Renal cortical epithelial cell (primary cell): ENCODE measurements around the gene TBXA2R. TPM values are rescaled to one million over a fixed set of nuclear protein-coding genes. Genes with fewer than 3 reads are reported as not detected.
"Not testable (repeated sequence)": the region's sequence is repeated elsewhere in the genome, so short reads cannot be mapped to it uniquely, and the experiment has no call there.

Source experiments
- DNase-seq: peaks from one replicate; pipeline ENCODE4 v3.0.0-alpha.2; 2011; ENCODE audit warnings: low read depth
- total RNA-seq: library from RNA; depleted of rRNA; stranded (reverse); fragments of >200 nt; gene quantifications from 2 replicates; pipeline ENCODE4 v1.2.3, GENCODE V29; 2014

The TBXA2R gene
- 0.50 TPM in 1 of 2 replicates, not detected in the other for total RNA-seq

DNA sequence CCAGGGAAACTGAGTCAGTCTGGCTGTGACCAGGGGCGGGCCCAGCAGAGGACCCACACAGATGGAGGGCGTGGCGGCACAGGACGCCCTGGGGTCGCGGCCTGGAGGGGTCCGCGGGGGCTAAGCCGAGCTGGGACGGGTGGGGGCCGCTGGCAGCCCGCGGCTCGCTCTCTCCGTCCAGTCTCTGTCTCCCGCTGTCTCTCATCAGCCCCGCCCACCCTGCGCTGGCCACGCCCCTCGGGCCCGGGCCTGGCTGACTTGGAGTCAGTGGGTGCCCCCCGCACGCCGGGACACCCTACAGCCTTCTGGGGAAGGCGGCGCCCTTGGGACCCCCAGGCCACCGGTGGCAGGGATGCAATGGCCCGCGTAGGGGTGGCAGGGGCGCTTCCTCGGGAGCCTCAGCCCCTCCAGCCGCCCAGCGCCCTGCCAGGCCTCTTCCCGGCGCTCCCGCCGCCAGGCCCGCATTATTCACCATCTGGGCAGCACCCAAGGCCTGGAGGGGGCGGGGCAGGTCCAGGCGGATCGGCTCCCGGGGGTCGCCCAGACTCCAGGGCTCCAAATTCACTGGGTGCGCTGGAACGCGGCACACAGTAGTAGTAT lies at the start of gene TBXA2R:
TBXA2R (minus strand) TSS at position 186 of the 600 bp plus-strand sequence. CDS start 6,241 bp downstream, outside the sequence.
- DNase-seq, result no peak

DNA sequence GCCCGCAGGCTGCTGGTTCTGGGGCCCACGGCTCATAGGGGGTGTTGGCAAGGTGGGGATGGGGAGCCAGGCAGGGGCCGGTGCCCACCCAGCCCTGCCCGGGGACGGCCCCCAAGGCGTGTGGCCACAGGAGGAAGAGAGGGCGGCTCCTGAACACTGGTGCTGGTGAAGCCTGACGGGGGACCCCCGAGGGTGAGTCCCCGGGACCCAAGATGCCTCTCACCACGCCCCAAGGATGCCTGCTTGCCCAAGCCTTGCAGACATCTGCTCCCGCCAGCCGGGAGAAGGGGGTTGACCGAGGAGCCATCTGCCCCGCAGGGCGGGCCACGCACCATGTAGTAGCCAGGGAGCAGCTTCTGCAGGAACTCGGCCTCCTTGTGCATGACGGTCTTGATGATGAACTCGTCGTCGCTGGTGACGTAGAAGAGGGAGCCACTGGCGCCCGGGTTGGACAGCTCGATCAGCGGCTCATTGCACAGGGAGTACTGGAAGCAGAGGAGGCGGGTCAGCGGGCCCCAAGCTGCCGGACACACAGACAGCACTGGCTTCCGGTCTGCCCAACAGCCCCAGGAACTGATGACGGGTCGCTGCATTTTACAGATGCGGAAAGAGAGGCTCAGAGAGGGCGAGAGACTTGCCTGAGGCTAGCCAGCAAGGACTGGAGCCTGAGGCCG lies 49.5 kb upstream of the TBXA2R start:
- no peak for DNase-seq

DNA sequence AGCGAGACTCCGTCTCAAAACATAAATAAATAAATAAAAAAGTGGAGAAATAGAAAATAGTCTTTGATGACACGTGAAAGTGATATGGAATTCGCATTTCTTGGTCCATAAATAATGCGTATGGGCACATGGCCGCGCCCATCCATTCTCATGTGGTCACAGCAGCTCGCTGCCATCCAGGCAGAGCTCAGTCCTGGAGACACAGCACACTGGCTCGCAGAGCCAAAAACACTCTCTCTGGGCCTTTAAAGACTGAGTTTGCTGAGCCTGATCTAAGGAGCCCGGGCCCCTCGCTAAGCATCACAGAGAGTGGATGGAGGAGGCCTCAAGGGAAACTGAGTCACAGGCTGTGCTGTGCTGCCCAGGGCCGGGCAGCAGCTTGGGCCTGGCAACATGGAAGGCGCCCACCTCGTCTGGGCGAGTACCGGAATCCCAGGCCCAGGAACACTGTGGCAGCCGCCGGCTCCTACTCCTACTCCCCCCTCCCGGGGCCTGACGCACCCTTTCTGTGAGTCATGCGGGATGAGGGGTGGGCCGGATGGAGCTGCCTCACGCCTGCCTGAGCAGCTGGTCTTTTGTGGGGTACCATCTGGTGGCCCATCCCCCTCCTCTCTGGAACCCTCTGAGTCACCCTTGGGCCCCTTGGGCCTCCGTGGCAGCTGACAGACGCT lies 48.9 kb upstream of the TBXA2R start:
- DNase-seq, result peak; percentile 11

DNA sequence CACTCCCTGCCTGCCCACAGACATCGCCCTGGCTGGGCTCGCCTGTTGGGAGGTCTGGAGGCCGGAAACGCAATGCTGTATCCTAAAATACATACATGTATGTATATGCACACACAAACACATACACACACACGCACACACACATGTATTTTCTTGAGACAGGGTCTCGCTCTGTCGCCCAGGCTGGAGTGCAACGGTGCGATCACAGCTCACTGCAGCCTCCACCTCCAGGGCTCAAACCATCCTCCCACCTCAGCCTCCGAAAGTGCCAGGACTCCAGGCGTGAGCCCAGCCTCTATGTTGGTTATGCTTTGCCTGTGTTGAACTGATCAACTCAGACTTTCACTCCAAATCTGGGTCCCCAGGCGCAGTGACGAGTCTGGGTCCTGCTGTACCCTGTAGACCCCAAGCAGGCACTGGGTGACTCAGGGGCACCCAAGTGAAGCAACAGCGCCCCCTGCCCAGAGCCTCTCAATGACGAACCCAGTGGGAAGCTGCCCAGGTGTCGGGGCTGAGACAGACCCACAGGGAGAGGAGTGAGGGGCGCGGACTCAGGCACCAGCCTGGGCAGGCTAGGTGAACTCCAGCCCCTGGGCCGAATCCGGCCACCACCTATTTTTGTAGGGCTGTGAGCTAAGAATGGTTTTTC lies 47.3 kb upstream of the TBXA2R start:
- no peak for DNase-seq

DNA sequence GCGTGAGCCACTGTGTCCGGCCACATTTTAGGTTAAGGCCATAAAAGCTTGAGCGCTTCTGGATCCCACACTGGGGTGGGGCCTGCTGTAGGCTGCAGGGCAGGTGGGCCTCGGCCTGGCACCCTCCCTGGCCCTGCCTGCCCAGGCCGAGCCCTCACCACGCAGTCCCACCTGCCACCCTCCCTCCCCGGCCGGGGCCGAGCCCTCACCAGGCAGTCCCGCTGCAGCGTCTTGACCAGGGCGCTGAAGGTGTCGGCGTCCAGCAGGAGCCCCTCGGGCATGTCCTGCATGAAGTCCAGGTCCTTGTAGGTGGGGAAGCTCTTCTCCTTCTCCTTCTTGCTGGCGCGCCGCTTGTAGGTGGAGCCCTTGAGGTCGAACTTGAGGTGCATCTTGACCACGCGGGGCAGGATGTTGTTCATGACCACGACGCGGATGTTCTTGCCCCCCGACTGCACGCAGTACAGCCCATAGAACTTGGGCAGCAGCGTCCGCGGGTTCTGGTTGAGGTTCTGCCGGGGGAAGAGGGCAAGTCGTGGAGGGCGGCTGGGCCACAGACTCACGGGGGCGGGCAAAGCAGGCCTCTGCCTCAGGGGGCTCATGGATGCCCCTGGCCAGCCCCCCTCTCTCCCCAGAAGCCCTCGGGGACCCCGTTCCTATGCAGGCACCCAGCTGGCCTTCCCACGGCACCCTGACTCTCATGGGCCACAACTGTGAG lies 46.6 kb upstream of the TBXA2R start:
- no peak for DNase-seq

DNA sequence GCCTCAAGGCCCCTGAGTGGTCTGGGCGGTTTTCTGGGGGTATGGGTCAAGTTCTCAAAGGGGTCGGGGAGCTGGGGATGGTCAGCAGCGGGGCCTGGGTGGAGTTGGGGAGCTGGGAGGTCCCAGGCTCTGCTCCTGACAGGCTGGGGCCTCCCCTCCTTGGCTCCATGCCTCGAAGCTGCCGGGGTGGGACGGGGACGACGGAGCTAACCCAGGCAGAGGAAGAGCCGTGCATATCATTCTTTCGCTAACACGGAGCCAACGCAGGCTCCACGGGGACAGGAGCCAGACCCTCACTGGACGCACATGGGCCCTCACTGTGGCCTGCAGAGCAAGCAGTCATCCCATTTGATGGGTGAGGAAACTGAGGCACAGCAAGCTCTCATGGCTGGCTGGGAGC lies 45.7 kb upstream of the TBXA2R start:
- no peak for DNase-seq

DNA sequence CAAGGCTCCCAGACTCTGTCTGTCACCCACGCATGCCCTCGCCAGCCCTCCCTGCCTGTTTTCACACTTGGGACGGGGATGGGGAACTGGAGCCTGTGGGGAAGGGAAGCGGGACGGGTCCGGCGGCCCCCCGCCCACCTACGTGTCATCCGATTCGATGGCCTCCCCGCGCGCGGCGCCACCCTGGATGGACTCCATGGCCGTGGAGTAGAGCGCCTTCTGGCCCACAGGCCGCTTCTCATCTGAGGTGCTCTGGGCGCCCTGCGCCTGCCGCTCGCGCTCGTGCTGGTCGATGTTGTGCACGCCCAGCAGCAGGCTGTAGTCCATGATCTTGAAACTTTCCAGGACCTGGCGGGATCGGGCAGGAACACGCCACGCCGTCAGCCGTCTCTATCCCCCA lies 45.0 kb upstream of the TBXA2R start:
- DNase-seq, result no peak

DNA sequence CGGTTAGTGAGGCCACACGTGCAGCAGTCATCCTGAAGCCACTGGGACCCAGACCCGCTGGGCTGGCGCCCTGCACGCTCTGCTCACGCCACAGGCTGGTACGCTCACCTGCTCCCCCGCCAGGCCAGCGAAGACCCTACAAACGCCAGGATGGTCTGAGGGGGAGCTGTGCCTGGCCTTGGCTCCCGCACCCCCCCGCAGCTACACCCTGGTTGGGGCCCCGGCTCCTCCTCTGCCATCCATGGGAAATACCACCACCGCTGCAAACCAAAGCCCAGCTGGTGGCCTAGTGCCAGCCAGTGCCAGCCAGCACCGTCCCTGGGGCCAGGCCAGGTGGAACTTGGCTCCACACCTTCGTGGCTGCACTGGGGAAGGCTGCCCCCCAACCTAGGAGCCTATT lies 43.2 kb upstream of the TBXA2R start:
- no peak for DNase-seq

DNA sequence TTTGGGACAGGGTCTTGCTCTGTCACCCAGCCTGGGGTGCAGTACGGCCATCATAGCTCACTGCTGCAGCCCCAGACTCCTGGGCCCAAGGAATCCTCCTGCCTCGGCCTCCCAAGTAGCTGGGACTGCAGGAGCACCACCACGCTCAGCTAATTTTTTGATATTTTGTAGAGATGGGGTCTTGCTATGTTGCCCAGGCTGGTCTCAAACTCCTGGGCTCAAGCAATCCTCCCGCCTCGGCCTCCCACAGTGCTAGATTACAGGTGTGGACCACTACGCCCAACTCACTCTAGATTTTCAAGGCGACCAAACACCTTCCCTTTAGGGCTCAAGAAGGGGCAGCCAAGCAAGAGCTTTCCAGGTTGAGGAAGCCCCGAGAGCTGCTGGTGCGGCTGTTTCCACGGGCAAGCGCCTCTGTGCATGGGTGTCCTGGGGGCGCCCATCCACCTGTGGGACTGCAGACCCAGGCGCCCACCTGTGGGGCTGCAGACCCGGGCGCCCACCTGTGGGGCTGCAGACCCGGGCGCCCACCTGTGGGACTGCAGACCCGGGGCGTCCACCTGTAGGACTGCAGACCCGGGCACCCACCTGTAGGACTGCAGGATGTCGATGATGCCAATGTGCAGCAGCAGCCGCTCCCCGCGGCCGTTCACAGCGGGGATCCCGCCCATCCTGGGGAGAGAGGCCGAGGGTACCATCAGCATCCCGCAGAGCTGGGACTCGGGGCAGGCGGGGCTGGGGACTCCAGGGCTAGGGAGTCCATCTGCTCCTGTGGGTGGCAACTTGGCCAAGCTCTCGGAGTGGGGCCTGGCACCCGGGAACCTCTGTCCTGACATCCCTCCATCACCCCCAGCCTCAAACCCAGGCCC lies 41.6 kb upstream of the TBXA2R start:
- DNase-seq, result no peak

DNA sequence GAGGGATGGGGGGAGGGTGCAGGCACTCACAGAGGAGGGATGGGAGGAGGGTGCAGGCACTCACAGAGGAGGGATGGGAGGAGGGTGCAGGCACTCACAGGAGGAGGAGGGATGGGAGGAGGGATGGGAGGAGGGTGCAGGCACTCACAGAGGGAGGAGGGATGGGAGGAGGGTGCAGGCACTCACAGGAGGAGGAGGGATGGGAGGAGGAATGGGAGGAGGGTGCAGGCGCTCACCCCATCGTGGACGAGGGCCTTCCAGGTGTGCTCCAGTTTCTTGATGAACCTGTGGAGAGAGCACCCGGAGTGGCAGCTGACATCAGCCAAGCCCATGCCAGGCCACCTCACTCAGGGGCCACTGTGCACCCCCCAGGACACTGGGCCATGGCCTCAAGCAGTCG lies 40.4 kb upstream of the TBXA2R start:
- not testable (repeated sequence) for DNase-seq

DNA sequence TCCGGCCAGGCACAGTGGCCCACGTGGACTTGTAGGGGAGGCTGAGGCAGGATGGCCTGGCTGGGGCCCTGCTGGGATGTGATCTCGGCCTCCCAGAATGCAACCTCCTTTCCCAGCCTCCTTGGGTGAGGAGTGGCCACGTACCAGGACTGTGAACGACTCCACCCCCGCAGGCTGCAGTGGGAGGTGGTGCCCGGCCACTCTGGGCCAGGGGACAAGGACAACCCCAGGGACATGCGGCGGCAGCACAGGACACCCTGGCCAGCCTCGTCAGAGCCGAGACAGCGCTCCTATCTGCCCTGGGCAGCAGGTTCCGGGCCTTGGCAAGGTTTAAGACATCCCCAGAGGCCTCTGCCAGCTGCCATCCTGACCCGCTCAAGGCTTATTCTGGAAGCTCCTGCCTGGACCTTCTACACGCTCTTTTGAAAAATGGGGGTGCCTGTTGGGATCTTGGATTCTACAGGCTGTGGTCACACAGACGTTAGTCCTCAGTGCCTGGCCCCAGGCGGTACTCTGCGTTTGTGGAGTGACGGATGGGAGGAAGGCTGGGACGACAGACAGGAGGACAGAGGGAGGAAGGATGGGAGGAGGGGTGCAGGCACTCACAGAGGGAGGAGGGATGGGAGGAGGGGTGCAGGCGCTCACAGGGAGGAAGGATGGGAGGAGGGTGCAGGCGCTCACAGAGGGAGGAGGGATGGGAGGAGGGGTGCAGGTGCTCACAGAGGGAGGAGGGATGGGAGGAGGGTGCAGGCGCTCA lies 39.8 kb upstream of the TBXA2R start:
- DNase-seq, result no peak

DNA sequence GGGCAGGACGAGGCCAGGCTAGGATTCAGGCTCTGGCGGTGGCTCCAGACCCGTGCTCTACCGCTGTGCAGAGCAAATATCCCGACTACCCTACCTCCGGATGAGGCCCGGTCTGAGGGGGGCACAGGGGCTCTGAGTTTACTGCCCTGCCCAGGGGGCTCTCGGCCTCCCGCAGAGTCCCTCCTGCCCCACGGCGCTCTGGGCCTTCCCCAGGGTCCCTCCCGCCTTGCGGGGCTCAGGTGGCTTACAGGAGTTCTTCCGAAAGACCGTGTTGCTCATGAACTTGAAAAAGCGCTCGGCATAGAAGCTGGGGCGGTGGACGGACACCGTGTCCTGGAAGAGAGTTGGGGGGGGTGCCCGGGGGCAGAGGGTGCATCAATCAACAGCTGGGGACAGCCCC lies 39.1 kb upstream of the TBXA2R start:
- DNase-seq, result no peak

DNA sequence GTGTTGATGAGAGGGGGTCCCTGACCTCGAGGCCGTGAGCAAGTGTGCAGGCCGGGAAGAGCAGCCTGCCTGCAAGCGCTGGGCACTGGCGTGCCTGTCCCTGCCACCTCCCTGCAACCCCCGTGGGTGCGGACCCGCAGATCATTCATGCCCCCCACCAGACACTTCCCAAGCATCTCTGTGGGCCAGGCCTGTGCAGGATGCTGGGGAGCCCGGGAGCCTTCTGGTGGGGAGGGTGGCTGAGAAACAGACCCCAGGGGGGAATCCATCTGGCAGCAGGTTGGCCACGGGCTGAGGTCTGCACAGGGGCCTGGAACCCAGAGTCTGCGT lies 38.4 kb upstream of the TBXA2R start:
- DNase-seq, result no peak

DNA sequence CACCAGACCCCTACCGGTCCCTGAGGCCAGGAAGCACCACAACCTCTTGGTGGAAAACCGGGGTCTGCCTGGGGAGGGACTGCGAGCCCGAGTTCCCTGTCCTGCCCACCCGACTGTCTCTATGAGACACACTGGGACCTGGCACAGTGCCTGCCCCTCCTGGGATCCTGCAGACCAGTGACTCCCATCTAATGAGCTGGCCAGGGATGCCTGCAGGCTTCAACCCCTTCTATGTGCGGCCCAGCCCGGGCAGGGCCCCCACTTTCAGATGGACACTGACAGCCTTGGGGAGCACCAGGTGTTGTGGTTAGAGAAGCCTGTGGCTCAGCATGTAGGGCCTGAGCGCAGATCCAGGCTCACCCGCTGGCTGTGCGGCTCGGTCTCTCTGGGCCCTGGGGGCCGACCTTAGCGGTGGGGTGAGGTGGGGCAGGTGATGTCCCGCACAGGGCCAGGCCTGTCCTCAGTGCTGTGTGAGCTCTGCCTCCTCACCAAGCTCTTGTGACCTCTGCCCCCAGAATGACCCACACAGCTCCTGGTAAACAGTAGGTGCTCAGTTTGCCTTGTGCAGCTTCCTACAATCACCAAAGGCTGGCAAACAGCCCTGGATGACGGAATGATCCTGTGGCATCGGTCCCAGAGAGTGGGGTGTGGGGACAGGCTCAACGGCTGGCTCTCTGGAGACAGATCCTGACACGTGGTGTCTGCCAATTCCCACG lies 37.8 kb upstream of the TBXA2R start:
- DNase-seq, result no peak

DNA sequence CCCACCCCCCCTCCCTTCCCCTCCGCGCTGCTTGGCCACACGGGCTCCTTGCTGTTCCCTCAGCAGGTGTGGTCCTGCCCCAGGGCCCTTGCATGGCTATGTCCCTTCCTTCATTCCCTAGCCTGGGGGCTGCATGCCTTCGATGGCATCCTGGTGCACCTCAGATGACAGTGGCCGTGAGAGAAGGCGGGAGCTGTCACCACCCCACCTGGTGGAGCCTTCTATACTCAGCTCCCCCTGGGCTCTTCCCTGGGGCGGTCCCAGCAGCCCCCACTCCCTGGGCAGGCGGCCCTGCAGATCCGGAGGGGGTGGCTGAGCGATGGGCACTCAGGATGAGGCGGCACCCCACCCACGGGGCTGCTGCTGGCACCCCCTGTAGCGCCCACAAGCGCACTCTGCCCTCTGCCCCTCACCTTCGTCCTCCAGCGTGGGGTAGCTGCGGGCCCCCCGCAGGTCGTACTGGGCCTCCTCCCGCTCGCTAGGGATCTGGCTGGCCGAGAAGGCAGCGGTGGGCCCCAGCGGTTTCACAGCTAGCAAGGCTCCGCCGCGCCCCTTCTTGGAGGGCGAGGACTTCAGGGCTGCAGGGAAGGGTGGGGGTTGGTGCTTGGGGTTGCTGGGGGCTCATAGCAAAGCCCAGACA lies 37.1 kb upstream of the TBXA2R start:
- no peak for DNase-seq

DNA sequence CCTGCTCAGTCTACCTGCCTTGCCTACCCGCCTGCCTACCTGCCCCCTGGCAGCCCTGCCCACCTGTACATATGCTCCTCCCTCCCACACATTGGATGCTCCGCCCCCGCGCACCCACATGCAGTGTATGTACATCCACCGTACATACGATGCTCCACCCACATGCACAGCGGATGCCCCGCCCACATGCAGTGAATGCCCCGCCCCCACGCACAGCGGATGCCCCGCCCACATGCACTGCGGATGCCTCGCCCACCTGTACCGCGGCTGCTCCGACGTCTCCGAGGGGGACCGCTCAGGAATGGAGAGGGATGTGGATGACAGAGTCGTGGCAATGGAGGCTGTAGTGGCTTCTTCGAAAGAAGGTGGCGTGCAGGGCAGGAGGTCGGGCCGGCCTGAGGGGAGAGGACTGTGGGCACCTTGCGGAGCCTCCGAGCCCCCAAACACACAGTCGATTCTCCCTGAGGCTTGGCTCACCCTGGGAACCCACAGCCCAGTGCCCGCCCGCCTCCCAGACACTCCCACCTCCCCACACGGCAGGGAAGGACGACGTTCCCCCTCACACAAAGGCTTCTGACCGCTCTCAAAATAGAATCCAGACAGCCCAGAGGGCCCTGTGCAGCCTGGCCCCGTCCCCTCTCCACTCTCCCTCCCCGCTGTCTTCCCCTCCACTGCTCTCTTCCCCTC lies 36.5 kb upstream of the TBXA2R start:
- DNase-seq, result no peak

DNA sequence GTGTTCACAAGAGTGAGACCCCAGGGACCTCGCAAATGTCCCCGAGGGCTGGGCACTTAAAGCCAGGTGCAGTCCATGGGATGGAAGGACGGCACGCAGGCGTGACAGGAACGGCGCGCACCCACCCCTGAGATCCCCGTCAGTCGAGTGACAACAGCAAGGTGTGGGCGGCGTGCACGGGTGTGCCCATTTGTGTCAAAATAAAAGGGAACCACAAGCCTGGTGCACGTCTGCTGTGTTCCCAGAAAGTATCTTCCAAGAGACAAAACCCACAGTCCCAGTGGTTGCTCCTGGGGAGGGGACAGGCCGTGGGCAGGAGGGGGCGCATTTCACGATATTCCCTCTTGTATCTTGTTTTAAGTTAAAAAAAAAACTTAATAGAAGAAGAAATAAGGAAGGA lies 35.6 kb upstream of the TBXA2R start:
- DNase-seq, result no peak

DNA sequence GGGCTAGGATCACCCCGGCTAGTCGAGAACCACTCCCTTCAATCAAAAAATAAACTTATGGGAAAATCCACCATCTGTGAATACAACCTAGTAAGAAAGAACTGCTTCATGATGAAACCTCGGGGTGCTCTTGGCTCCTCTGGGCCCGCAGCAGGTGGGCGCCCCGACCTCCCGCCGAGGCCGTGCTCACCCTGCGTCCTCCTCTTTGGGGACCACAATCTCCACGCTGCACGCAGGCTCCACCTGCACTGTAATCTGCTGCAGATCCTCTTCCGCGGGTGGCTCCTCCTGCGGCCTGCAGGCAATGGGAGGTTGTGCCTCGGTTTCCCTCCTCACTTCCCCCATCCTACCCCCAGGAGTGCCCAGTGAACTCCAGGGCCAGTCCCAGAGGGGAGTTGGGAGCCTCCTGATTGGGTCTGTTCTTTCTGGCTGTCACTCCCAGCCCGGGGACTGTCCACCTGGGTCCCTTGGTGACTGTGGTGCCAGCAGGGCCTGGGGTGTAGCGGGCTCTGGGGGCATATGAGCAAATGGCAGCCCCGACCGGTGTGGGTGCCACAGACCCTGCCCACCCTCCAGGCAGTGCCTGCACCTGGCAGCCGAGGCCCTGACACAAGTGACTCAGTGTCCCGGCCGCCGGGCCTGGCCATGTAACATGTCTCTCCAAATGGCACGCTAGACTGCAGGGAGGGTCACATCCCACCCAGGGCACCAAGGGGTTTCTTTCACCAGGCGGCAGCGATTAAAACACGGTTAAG lies 35.0 kb upstream of the TBXA2R start:
- DNase-seq, result no peak
